GM10266 (cell line): ENCODE data around the gene TNS2.

Source experiments
- DNase-seq: peaks from one replicate; pipeline ENCODE4 v3.0.0; 2012; ENCODE audit errors: extremely low spot score
- TF ChIP-seq, protein P1 (sequence below): IDR thresholded peaks from 2 replicates; pipeline ENCODE4 v1.5.1; 2012; ENCODE audit warnings: mild to moderate bottlenecking, low read depth; ENCODE audit not compliant: control insufficient read depth, insufficient read depth; ENCODE audit errors: missing control alignments

TNS2 gene

DNA sequence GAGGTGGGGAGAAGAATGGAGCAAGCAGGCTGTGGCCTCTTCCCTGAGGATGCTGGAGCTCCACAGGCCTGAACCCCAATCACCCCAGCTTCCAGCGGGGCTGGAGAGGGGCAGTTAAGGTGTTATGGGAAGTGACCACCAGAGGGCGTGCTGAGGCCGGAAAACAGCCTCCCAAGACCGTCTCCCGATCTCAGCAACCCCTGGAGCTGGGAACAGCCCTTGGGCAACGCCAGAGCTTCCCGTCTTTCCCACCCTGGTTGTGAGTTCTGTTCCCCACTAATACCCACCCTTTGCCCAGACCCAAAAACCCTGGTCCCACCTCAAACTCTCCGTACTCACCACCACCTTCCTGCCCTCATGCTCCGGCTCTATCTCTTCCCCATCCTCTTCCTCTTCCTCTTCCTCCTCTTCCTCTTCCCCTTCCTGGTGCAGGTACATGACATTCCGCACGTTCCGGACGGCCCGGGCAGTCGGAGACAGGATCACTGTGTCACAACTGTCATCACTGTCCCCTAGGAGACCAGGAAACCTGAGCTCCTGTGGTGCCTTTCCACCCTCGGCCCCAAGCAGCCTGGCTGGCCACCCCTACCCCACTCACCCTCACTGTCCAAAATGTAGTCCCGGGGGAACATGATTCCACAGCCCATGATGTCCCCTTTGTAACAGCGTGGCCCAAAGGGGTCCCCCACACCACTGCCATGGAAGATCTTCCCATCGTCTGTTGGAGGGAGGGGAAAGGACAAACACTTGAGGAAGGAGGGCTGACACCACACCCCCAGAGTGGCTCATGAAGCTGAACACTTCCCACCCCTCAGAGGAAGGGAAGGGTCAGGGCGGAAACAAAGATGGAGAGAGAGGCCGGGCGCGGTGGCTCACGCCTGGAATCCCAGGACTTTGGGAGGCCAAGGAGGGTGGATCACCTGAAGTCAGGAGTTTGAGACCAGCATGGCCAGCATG, 16.4 kb downstream of the TNS2 start:
- TF ChIP-seq, protein P1, sequence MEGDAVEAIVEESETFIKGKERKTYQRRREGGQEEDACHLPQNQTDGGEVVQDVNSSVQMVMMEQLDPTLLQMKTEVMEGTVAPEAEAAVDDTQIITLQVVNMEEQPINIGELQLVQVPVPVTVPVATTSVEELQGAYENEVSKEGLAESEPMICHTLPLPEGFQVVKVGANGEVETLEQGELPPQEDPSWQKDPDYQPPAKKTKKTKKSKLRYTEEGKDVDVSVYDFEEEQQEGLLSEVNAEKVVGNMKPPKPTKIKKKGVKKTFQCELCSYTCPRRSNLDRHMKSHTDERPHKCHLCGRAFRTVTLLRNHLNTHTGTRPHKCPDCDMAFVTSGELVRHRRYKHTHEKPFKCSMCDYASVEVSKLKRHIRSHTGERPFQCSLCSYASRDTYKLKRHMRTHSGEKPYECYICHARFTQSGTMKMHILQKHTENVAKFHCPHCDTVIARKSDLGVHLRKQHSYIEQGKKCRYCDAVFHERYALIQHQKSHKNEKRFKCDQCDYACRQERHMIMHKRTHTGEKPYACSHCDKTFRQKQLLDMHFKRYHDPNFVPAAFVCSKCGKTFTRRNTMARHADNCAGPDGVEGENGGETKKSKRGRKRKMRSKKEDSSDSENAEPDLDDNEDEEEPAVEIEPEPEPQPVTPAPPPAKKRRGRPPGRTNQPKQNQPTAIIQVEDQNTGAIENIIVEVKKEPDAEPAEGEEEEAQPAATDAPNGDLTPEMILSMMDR, result peak; percentile 86
- DNase-seq, result peak; percentile 82

DNA sequence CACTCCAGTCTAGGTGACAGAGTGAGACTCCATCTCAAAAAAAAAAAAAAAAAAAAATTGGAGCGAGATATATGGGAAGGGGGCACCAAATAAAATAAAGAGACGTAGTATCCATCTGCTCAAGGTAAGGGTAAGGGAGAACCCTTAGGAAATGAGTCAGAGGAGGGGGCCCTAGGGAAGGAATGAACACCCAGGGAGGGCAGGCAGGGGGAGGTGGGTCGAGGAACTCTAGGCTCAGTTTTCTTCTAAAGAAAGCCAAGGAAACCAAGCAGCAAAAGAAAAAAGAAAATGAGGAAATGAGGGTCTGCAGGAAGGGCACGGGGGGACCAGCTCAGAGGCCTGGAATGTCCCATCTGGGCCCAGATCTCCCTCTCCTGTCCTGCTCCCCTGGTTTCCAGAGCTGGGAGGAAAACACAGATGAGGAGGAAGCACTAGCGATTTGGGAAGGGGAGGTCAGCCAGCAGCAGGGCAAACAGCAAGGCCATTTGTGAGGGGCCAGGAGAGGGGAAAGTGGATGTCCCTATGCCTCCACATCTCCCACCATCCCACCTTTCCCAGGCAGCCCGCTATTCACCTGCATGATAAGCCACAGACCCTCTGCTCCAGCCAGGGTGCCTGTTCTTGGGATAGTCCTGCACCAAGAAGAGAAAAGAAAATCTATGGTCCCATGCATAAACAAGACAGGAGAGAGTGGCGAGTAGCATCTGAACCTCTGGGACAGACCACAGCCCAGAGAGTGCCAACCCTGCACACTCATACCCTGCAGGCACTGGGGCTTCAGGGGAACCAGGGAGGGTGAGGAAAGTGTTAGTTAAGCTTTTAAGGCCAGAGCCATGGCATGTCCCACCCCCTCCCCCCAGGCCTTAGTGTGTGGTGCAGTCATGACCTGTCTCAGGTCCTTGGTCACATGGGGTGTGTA, 17.5 kb downstream of the TNS2 start:
- DNase-seq, result no peak
- TF ChIP-seq, protein P1, result no peak

DNA sequence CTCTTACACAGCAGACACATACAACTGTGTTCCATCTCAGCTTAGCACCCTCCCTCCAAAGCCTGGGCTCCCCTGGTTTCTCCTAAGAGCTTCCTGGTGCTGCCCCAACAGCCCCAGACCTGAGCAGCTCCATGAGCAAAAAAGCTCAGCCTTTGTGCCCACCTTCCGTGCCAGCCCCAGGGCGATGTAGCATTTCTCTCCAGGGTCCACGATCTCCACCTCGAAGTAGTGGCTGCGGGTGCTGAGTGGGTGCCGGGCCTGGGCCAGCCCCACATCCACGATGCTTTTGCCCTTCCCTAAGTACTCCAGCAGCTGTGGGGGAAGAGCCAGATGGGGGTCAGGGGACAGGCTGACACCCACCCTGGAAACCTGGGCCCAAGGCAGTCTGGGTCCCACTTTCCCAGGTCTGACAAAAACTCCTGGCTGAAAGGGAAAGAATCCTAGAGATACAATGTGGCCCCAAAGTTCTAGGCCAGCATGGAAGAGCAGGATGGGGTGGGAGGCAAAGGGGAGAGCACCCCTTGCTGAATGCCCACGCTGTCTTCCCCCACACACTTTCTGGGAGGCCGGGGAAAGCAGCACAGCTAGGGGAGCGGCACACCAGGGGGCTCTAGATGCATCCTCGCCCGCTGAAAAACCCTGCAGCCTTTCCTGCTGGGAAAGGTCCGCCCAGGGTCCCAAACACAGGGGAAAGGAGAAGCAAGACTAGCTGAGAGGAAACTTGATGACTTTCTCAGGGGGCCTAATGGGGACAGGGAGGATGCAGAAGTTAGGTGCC, 18.3 kb downstream of the TNS2 start:
- TF ChIP-seq, protein P1, result no peak
- DNase-seq, result no peak

DNA sequence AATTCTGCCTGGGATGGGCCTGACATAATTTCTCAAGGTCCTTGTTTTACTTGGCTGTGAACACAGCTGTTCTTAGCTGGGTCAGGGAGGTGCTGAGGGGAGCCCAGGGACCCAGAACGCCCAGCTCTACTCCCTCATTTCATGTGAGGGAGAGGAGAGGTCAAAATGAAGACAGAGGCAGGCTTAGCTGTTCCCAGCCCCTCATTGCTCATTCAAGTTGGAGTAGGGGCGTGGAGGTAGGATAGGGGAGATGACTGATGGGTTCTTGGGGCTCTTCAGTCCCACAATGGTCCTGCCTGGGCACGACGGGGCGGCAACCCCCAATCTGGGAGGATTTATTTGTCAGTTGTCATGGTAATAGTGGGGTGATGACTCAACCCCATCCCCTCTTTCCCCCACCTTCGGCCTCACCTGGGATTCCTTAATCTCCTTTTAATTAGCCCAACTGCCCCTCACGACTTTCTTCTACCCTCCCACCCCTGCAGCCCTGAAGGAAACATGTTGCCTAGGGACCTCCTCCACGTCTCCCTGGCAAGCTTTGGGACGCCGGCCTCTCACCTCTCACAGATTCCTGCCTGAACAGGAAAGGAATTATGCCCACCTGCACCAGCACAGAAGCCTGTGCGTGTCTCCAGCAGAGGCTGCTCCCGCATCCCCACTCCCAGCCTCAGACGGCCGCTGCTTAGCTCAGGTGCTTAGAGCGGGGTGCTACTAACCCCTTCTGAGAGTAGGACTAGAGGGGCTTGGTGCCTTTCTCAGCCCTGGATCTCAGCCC, 19.1 kb downstream of the TNS2 start:
- DNase-seq, result no peak
- TF ChIP-seq, protein P1, result no peak

DNA sequence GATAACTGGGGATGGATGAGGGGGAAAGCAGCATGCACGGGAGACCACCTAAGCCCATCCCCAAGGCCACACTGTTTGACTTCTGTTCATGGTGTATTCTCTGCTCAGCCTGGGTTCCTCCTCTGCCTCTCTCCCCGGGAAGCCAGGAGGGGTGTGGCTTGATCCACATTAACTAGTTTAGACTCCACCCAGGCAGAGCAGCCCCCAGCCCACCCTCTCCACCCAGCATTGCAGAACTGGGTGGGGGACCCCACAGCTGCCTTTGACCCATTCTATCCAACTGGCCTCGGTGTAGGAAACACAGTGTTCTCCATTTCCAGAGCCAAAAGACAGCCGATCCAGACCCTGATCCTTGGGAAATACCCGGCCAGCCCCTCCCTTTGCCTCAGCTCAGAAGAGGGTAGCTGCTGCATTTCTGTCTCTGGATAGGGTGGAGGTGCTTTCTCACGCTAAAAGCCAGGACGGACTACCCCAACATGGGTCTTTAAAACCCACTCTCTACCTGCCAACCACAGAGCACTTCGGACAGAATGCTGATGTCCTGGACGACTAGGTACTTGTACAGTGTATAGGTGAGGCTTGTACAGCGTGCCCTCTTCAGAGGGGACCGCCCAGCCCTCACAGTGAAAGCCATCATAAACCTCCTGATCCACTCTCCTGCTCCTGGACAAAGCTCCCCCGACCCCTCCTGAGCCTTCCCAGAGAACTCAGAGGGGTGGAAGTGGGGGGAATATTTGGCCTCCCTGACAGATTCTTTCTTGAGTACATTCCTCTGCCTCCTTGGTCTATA, 20.0 kb downstream of the TNS2 start:
- TF ChIP-seq, protein P1, result no peak
- no peak for DNase-seq

DNA sequence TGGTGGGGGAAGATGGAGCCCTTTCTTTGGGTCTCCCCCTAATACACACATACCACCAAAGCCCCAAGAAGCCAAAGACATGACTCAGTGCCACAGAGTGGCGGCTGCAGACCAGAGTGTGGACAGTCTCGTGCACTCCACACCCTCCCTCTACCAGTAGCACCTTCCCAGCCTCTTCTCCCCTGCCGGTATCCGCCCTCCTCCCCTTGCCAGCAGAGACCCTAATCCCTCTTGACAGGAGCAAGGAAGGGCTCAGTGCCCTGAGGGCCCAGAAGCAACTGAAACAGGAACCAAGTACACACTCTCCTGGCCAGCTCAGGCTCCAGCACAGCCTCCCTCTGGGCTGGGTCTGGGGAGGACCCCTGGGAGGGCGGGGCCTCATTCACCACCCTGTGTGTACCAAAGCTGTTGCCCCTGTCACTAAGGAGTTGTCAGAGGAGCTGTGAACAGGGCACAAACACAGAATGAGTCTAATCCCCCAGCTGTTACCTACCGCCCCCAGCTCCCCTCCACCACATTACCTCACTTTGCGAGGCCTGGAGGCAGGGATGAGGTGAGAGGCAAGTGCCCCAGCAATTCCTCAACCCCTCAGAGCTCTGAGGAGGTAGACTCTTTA, 21.1 kb downstream of the TNS2 start:
- TF ChIP-seq, protein P1, result no peak
- no peak for DNase-seq
